Activated gamma-delta T cell (primary cell): Measurements from ENCODE around the gene IRF2BPL.
"Not testable (repeated sequence)": the region's sequence is repeated elsewhere in the genome, so short reads cannot be mapped to it uniquely, and the experiment has no call there.

Experiments used
- DNase-seq: peaks from one replicate; lab custom pipeline; 2025; lab: John Stamatoyannopoulos, UW

IRF2BPL gene

DNA sequence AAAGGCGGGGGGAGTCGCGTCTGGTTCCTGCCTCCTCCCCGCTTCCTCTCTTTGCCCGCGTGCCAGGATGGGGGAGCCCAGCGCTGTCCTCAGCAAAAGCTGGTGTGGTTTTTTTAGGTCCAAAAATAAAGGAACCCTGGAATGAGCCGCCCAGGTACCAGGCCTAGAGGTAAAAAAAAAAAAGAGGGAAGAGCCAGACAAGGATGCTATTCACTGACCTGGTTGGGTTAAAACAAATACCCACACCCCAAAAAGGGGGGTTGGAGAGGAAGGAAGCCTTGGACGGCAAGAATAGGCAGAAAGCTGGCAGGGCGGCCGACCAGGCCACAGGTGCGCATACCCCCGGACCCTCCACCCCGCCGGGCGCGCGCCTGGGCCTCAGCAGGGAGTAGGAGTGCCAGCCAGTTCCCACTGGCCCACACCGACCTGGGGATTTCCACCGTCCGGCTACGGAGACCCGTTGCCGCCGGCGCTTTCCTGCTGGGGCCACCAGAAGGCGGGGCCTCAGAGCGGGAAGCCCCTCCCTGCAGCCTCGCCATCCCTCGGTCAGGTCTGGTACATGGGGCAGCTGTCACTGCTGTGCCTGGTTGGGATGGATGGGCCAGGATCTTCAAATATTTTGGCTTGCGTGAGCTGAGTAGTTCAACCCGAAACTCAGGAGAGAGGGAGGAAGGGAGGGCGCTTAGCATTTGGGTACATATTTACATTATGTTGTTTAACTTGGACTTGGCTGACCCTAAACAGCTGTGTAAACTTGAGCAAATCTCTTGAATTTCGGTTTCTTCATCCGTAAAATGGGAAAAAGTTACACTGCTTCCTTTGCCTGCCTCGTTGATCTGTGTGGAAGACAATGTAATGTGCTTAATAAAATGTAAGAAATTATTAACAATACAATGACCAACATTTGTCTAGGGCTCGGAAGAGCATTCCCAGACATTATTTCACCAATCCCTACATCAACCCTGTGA is 5.4 kb upstream of the IRF2BPL start:
- DNase-seq = peak; percentile 81

DNA sequence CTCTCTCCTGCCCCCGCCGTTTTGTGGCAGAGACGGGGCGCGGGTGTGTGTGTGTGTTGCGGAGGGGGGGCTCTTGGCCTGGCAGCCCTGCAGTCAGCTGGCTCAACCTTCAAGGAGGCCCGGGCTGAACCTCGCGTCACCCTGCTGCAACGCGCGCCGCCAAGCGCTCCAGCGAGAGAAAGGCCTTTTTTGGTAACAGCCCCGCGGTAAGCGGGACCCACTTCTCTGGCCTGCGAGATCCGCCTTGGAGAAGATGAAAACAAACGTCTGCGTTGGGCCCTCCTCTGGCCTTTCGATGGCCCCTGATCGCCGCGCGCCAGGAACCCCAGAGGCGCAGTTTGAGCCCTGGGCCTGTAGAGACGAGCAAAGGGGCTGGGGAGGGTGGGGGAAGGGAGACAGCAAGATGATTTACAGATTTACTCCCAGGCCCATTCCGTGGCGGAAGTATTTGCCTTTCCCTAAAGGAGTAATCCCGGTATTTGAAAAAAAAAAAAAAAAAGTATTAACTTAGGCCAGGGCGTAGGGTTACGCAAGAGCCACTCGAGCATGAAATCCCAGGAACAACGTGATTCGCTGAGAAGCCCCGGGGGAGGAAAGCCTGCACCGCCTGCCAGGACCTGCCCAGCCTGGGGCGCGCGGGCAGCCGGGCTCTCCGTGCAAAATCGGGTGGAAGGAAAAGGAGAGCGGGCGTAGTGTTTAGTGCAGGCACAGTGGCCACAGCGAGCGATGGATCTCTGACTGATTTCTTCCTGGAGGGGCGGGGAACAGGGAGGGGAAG is 4.5 kb upstream of the IRF2BPL start:
- DNase-seq = peak; percentile 72

DNA sequence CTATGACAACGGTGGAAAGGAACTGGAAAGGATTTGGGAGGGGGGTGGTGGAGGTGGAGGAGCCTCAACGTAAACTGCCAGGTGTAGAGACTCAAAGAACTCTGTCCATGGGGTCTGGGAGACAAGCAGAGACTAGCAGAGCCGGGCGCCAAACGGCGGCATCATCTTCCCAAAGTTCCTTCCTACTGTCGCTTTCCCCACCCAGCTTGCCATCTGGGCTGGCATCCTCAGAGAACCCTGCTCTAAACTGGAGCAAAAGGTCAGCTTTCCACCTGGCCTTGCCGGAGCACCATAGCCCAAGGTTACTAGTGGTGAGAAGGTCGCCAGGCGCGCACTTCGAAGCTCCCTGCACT is 4.0 kb upstream of the IRF2BPL start:
- DNase-seq = no peak

DNA sequence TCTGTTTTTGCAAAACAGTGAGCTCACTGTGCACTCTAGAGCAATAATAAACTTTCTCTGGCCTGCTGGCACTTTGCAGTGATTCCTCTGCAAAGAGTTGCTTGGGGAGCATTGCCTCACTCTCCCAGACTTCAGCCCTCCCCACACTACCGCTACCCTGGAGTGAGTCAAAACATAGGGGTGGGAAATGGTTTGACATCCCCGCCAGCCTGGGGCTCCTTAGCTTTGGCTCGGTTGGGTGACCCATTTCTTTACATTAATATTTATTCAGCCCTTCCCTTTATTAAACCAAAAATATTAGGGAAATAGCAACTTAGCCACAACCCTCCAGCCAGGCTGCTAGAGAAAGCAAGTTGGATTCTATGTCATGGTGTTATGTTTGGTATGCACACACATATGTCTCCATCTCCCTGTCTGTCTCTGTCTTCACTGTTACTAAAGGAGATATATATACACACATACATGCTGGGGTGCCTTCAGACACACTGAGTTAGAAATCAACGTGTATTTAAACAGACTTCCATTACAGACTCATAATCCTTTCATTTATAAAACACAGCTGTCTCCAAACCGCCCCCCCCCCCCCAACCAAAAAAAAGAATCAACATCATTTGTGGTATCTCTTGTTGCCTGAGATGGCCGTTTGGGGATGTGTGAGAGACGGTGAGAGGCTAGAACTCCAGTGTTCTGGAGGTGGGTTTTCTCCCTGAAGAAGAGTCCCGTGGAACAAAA is 3.4 kb upstream of the IRF2BPL start:
- DNase-seq = no peak

DNA sequence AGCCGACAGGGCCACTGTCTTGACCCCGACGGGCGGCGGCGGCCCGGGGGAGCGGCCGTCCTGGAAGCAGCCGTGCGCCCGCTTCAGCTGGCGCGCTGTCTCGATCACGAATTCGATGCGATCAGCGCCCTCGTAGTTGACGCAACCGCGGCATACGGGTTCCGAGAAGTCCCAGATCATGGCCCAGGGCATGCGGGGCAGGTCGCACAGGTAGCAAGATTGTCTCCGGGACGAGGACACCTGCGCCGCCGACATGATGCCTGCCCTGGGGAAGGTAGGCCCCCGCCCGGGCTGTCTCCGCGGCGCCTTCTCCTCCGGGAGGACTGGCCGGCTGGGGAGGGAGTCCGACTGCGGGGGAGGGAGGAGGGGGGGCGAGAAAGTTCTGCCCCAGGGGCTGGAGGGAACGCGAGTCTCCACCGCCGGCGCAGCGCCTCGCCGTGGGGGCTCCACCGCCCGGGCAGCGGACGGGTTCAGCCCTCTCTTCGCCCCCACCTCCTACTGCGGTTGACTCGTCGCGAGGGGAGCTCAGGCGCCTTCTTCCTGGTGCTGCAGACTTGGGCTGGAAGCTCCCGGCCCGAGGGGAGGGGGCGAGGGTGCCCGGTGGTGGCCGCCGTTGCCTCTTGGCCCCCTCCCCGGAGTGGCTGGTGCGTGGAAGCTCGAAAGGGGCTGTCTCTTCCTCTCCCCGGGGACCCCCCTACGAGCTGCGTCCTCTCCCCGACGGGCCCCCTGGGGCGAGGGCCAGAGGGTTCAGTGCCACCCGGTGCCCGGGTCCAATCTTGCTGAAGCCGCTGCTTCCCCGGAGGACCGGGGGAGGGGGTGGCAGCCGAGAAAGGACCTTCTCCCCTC is 747 bp downstream of the IRF2BPL start:
- peak; percentile 58 for DNase-seq

DNA sequence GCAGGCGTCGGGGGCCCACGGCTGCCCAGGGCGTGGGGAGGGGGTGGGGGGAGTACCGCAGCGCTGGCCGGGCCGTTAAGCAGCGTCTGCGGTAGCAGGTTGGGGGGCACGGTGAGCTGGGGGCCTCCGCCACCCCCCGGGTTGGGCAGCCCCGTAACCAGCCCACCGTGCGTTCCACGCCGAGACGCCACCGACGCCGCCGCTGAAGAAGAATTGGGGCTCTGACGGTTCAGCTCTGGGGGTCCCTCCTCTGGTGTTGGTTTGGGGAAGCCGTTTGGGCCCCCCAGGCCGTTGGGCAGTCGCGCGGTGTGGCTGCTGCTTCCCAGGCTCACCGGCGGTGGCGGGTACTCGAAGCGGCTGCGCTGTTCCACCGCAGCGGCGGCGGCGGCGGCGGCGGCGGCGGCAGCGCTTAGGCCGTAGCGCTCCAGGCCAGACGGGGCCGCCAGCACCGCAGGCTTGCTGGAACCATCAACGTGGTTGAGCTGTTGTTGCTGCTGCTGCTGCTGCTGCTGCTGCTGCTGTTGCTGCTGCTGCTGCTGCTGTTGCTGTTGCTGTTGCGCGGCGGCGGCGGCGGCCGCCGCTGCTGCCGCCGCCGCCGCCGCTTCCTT is 1.5 kb downstream of the IRF2BPL start:
- DNase-seq = peak; percentile 60

DNA sequence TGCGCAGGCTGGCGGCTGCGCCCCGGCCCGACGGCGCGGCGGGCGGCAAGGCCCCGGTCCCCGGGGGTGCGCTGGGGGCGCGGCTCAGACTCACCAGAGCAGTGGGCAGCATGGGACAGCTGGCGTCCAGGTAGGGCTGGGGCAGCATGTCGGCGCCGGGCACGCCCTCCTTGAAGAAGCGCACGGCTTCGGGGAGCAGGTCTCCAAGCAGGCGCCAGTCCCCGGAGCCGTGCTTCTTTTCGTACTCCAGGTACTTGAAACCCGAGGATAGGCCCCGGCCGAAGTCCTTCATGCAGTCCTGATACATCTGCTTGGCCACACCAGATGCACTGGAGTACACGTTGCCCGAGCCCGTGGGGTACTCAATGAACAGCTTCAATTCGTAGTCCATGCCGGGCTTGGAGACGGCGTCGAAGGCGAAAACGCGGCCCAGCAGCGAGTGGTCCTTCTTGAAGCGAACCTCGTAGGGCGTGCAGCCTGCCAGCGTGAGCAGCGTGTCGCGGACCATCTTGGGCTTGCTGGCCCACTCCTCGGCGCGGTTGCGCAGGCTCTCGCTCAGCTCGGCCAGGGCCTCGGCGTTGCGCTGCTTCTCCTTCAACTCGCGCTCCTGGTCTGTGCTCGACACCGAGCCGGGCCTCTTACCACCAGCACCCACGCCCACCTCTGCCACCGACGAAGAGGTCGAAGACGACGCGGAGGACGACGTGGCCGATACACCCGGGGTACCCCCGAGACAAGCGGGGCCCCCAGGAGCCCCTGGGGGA is 2.2 kb downstream of the IRF2BPL start:
- DNase-seq = peak; percentile 18

DNA sequence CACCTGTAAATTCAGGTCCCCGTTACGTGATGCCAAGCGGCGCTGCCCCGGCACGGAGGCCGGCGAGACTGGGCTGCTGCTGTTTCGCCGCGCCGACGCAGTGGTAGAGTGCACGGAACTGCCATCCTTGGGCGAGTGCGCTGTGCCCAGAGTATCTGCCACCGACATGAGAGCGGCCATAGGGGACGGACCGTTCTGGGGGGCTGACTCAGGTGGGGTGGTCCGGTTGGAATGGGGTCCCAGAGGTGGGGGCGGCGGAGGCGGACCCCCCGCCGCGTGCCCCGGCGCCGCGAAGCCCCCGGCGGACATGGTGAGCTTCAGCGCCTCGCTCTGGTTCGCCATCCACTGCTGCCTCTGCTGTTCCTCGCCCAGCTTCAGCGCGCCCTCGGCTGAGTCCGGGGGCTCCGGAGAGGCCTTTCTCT is 2.8 kb downstream of the IRF2BPL start:
- DNase-seq = no peak

DNA sequence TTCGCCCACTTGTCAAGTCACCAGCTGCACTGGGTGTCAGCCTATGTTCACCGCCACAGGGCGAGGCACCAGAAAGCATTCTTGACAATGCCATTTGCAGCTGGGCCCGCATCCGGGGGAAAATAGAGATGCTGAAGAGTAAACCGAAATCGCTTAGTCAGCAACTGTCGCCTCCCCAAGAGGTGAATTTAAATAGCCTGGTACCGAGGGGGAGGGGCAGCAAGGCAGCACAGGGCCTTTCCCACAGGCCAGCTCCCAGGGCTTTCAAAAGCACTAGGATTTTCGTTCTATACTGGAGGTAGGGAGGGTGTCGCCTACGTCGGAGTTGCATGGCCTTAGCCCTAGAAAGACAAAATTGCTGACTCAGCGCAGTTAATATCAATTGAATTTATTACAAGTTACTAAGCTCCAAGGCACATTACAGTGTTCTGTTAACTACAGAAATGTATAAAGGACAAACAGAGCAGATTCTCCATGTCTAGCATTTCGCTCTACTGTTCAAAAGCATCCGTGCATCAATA is 4.3 kb downstream of the IRF2BPL start:
- no peak for DNase-seq

DNA sequence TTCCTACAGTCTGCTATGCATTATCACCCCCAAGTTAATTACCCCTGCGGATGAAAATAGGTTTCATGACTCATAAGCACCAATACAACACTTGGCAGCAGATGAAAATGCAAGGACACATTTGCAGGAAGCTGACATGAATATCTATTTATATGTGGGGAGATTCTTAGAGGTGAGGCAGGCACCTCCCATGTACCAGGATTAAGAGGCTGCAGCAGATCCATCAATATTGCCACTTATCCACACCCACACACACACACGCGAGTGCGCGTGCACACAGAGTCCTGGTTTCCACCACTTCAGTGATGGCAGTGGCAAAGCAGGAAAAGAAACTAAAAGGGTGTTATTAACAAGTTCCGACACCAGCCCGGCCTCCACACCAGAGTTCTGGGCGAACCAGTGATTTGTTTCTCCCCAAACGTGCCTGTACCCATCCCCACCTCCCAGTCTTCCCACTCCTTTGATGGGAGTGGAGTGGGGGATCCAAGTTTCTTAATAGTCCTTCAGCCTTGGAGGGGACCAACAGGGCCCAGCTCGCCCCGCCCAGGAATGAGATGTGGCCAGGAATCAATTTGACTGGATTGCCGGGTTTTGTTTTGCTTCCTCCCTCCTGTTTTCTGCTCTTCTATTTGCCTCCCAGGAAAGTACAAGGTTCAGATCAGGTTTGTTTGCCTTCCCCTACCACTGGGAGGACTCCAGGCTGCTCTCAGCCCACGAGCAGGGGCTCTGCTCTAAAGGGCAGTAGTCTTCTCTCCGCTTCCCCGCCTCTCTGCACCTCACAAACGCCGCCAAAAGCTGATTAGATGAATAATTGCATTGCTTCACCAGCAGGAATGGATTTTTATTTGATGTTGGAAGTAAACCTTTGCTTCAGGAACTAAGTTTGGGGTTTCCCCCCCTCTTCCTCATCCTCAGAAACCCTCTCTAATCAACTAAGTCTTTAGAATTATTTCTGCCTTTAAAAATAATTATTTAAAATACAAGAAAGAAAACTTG is 5.2 kb downstream of the IRF2BPL start:
- no peak for DNase-seq

DNA sequence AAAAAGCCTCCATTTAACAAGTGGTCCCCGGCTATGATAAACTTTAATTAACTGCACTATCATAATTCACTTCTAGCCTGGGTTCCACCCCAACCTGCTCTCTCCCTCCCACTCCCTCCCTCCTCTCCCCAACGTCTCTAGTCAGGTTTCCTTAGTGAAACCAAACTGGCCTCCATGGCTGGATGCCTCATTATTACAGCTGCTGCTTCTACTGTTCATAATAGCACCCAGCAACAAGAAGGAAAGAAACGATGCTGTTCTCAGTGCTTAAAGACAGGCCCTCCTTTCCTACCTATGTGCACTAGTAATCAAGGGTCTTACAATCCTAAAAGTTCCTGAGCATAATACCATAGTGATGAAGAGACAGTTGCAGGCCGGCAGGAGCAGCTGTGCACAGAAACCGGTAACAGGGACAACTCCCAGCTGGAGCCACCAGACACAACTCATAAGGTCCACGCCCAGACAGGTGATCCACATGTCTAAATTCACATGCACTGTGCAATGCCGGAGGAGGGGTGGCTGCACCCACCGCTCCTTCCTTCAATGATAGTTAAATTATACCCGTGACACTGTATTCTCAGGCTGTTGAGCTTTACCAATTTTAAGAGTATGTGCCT is 6.2 kb downstream of the IRF2BPL start:
- DNase-seq = no peak

DNA sequence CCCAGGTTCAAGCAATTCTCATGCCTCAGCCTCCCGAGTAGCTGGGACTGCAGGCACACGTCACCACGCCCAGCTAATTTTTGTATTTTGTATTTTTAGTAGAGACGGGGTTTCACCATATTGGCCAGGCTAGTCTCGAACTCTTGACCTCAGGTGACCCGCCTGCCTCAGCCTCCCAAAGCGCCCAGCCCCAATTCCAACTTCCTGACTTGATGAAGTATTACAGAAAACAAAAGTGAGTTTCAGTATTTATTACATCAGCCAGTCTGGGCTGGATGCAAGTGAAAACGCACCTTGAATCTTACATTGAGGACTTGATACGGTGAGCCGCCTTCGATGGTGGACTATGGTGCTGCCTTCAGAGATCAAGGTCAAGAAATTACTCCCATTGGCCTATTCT is 7.1 kb downstream of the IRF2BPL start:
- DNase-seq = not testable (repeated sequence)

DNA sequence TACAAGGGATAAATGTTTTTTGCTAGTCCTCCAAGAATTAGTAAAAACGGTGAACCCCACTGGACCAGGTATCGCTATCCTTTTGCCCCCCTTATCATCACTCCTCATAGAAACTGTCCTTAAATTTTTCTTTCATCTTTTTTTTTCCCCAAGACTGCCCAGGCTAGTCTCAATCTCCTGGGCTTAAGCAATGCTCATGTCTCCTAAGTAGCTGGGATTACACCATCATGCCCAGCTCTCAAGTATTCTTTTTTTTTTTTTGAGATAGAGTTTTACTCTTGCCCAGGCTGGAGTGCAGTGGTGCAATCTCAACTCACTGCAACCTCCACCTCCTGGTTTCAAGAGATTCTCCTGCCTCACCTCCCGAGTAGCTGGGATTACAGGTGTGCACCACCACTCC is 9.7 kb downstream of the IRF2BPL start:
- DNase-seq = no peak

DNA sequence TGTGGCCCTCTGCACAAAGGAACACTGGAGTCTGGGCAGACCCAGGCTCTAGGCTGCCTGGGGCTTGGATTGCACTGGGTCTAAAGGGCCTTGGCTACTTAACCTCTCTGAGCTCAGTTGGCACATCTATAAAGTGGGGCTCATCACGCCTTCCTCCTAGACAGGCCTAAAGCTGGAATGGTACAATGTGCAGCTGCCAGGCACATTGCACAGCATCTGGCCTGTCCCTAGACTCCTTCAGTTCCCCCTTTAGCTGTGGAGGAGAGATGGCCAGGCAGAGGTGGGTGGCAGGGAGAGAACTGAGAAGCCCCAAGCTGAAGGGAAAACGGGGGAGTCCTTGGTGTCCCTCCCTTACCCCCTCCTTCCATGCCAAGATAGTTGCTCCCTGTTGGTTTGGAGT is 10.8 kb downstream of the IRF2BPL start:
- DNase-seq = no peak

DNA sequence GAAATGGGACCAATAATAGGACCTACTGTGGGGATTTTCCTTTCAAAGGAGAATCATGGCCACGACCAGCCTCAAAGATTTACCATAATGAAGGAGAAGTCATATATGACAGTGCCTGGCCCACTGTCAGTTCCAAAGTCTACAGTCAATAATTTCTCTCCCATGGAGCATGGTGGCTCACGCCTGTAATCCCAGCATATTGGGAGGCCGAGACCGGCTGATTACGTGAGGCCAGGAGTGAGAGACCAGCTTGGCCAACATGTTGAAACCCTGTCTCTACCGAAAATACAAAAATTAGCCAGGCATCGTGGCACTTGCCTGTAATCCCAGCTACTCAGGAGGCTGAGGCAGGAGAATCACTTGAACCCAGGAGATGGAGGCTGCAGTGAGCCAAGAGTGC is 13.8 kb downstream of the IRF2BPL start:
- no peak for DNase-seq

DNA sequence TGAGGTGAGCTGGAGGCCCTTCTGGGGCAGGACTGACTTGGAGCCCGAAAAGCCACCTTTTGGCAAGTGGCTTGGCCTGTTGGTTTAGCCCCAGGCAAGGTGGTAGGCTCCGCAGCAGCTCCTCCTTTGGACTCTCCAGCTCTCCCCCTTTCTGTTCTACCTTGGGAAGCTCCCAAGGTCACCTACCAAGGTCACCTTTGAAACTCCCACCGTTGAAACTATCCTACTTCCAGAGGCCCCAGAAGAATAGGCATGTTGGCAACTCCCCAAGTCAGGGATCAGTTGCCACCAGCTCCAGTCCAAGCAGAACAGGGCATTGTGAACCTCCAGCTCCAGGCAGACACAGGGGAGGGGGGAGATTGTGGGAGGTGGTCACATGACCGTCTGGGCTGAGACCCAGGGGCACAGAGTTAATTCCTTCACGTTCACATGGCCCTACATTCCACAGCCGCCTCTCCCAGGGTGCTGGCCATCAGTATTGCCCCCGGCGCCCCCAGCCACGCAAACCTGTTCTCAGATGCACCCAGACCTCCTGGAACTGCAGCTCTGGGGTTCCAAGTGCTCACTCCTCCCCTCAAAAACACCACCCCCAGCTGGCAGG is 14.4 kb downstream of the IRF2BPL start:
- DNase-seq = no peak

DNA sequence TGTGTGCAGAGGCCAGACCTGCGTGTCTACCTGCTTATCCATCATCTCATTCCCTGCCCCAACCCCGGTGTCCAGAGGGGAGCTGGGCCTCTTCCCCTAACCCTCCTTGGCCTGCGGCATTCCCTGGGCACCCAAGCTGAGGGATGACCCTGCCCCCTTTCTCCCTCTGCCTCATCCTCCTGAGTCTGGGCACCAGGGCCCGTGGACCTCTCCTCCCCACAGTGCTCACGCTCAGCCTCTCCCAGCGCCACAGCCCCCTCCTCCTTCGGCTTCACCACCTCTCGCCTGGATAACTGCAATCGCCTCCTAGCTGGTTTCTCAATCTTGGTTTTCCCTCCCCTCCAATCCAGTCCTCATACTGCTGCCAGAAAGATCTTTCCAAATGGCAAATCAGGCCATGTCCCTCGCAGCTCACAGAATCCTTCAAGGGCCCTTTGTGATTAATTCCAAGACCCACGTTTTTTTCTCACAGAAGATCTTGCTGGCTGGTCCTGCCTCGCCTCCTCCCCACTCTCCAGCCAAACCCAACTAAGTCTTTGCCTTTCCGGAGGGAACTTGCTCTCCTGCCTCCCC is 16.2 kb downstream of the IRF2BPL start:
- no peak for DNase-seq

DNA sequence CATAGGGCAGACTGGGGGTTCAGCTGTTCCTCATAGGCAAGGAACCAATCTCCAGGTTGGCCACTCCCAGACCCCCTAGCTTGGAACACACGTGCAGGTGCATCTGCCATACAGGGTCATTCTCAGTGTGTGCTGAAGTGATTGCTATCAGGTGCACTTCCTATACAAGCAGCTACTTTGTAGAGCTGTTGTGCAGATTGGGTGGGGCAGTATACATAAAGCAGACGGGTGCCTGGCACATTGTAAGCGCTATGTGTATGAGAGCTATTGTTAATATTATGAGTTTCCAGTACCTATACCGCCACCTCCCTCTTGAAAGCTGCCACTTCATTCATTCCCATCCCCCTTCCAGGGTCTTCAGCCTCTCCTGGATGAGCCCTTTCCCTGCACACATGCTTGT is 17.3 kb downstream of the IRF2BPL start:
- DNase-seq = no peak
